Calu3 (cell line): Measurements from ENCODE around the gene KCNG2. TPM values are rescaled to one million over a fixed set of nuclear protein-coding genes. Genes with fewer than 3 reads are reported as not detected.

Experiments used
- BruUV-seq: library from RNA; stranded (reverse); fragments of 400-500 nt; replicated peaks from 2 replicates; lab custom pipeline; 2021; lab: Mats Ljungman, UMichigan
- CTCF ChIA-PET: fragments of 300-600 bp; sonication (Branson Sonifier 250); formaldehyde crosslinking; loops from one replicate; lab custom pipeline; 2022; ENCODE audit warnings: antibody characterized with exemption; lab: Charles Lee
- DNase-seq: peaks from one replicate; pipeline ENCODE4 v3.0.0; 2022
- H3K27ac Mint-ChIP-seq: one replicate; pipeline ENCODE4 v1.8.0; 2022; ENCODE audit warnings: mixed read lengths; ENCODE audit not compliant: unreplicated experiment
- H3K27me3 Mint-ChIP-seq: one replicate; pipeline ENCODE4 v1.8.0; 2022; ENCODE audit warnings: mixed read lengths; ENCODE audit not compliant: unreplicated experiment
- H3K36me3 Mint-ChIP-seq: one replicate; pipeline ENCODE4 v1.8.0; 2022; ENCODE audit warnings: mild to moderate bottlenecking, moderate library complexity, mixed read lengths; ENCODE audit not compliant: insufficient read depth, unreplicated experiment
- H3K4me1 Mint-ChIP-seq: one replicate; pipeline ENCODE4 v1.8.0; 2022; ENCODE audit warnings: mild to moderate bottlenecking, low read depth, mixed read lengths; ENCODE audit not compliant: unreplicated experiment
- H3K4me3 Mint-ChIP-seq: one replicate; pipeline ENCODE4 v1.8.0; 2022; ENCODE audit warnings: mild to moderate bottlenecking, low read depth, moderate library complexity, mixed read lengths; ENCODE audit not compliant: unreplicated experiment
- H3K9me3 Mint-ChIP-seq: one replicate; pipeline ENCODE4 v1.8.0; 2022; ENCODE audit warnings: low read depth, mixed read lengths; ENCODE audit not compliant: unreplicated experiment
- CTCF ChIP-seq: fragments of 200-600 bp; IDR thresholded peaks from one replicate; pipeline ENCODE4 v1.8.0; 2022; ENCODE audit warnings: antibody characterized with exemption; ENCODE audit not compliant: unreplicated experiment
- intact Hi-C: fragments of 100-400 bp; cut with micrococcal nuclease; formaldehyde crosslinking; loops from one replicate; pipeline ENCODE4 v1.10.0; 2022; ENCODE audit not compliant: unreplicated experiment
- total RNA-seq: library from RNA; stranded (reverse); gene quantifications from 2 replicates; pipeline ENCODE4 v1.2.3, GENCODE V29; 2022

The KCNG2 gene
- total RNA-seq, 1 experiment from 2014 or later, result not detected

GRCh38 chr18:79790996-79791972, 6.5 kb upstream of the KCNG2 start:
- Mint-ChIP-seq H3K27ac (no peak overlapping the region), H3K27me3 (peaks cover 40% of the 10 kb centered on the region)
- intact Hi-C loops, result no loop called here

GRCh38 chr18:79792096-79792987, 5.4 kb upstream of the KCNG2 start:
- peaks cover 47% of the 10 kb centered on the region for H3K27me3 Mint-ChIP-seq
- peaks cover 12% of the 10 kb centered on the region for H3K9me3 Mint-ChIP-seq
- intact Hi-C loops, result no loop called here
- no peak for DNase-seq
- no peak overlapping the region for H3K4me3 Mint-ChIP-seq
- no peak for TF ChIP-seq CTCF
- H3K4me1 Mint-ChIP-seq, result peaks cover 9% of the 10 kb centered on the region
- H3K36me3 Mint-ChIP-seq, result peaks cover 5% of the 10 kb centered on the region
- no peak overlapping the region for H3K27ac Mint-ChIP-seq
- no TSS peak for BruUV-seq
- CTCF ChIA-PET, result no interaction called here

More at GRCh38 chr18:79790996-79791972, 6.5 kb upstream of the KCNG2 start:
- H3K9me3 Mint-ChIP-seq, result peaks cover 9% of the 10 kb centered on the region
- no peak overlapping the region for H3K4me3 Mint-ChIP-seq
- CTCF ChIA-PET, result no interaction called here
- no TSS peak for BruUV-seq
- H3K4me1 Mint-ChIP-seq, result peaks cover 9% of the 10 kb centered on the region
- no peak for DNase-seq
- H3K36me3 Mint-ChIP-seq, result peaks cover 5% of the 10 kb centered on the region
- TF ChIP-seq CTCF, result no peak

- no peak for TF ChIP-seq CTCF
- Mint-ChIP-seq H3K27me3 (peaks cover 54% of the 10 kb centered on the region), H3K4me3 (no peak overlapping the region), H3K36me3 (peaks cover 5% of the 10 kb centered on the region), H3K4me1 (peaks cover 9% of the 10 kb centered on the region), H3K9me3 (peaks cover 13% of the 10 kb centered on the region), H3K27ac (no peak overlapping the region)
- no peak for DNase-seq
- CTCF ChIA-PET, result no interaction called here
- BruUV-seq, result no TSS peak
- intact Hi-C loops, result no loop called here
These were observed 4.8 kb upstream of the KCNG2 start for GRCh38 chr18:79792988-79793355.

GRCh38 chr18:79794846-79795245, 2.9 kb upstream of the KCNG2 start:
- peaks cover 13% of the 10 kb centered on the region for H3K9me3 Mint-ChIP-seq
- H3K27me3 Mint-ChIP-seq, result peaks cover 54% of the 10 kb centered on the region
- peaks cover 5% of the 10 kb centered on the region for H3K36me3 Mint-ChIP-seq
- CTCF ChIA-PET, result no interaction called here
- H3K27ac Mint-ChIP-seq, result no peak overlapping the region
- intact Hi-C loops, result no loop called here
- DNase-seq, result no peak
- H3K4me1 Mint-ChIP-seq, result peaks cover 9% of the 10 kb centered on the region
- H3K4me3 Mint-ChIP-seq, result no peak overlapping the region
- no peak for TF ChIP-seq CTCF
- BruUV-seq, result no TSS peak
